ENCODE results near the gene NT5C3B.
"Not testable (repeated sequence)": the region's sequence is repeated elsewhere in the genome, so short reads cannot be mapped to it uniquely, and the experiment has no call there.

- TF ChIP-seq ZNF670 (tag by site-specific recombination; IDR thresholded peaks at IDR 0.05; ENCODE audit: low read depth); KLF16 (tag by site-specific recombination; IDR thresholded peaks at IDR 0.05); ZBTB49 (tag by site-specific recombination; IDR thresholded peaks at IDR 0.05; ENCODE audit: low read depth); ZNF239 (tag by site-specific recombination; IDR thresholded peaks at IDR 0.05); CTCF (tag by site-specific recombination; IDR thresholded peaks at IDR 0.05); PRDM10 (tag by site-specific recombination; IDR thresholded peaks at IDR 0.05); ZNF837 (tag by site-specific recombination; IDR thresholded peaks at IDR 0.05); REST (tag by site-specific recombination; IDR thresholded peaks at IDR 0.05); ZNF175 (tag by site-specific recombination; IDR thresholded peaks at IDR 0.05); MZF1 (tag by site-specific recombination; IDR thresholded peaks at IDR 0.05; ENCODE audit: borderline replicate concordance): not testable (repeated sequence)
Measured at GRCh38 chr17:41840781-41841180, 4.7 kb upstream of the NT5C3B start.
